GM21529 (cell line): Measurements from ENCODE around the gene APOC1.

ENCODE experiments used
- ATAC-seq: cut with Tn5 transposase; IDR thresholded peaks from one replicate; pipeline ENCODE4 v1.9.1; 2021; ENCODE audit not compliant: unreplicated experiment

The APOC1 gene

GRCh38 chr19:44955505-44956439, 41.4 kb downstream of the APOC1 start:
- no peak for ATAC-seq

- ATAC-seq, result no peak
Measured at GRCh38 chr19:44957526-44957925, 43.1 kb downstream of the APOC1 start.

GRCh38 chr19:44958090-44958489, 43.7 kb downstream of the APOC1 start:
- no peak for ATAC-seq

GRCh38 chr19:44959691-44960090, 45.3 kb downstream of the APOC1 start:
- no peak for ATAC-seq

- ATAC-seq, result no peak
Measured at GRCh38 chr19:44960906-44961728, 46.7 kb downstream of the APOC1 start.

- ATAC-seq, result no peak
Measured at GRCh38 chr19:44961821-44962220, 47.4 kb downstream of the APOC1 start.

GRCh38 chr19:44968118-44968517, 53.7 kb downstream of the APOC1 start:
- ATAC-seq, result no peak

- ATAC-seq, result no peak
Measured at GRCh38 chr19:44968670-44969069, 54.3 kb downstream of the APOC1 start.
